Prostate gland (tissue), 2 donors: Measurements from ENCODE around the gene VSNL1. TPM values are rescaled to one million over a fixed set of nuclear protein-coding genes. Genes with fewer than 3 reads are reported as not detected.

Source experiments
- DNase-seq: peaks from one replicate; pipeline ENCODE4 v3.0.0-alpha.2; 2019; ENCODE audit warnings: low spot score
- H3K27ac ChIP-seq, 2 donors: fragments of 200-600 bp; sonication (generic); 2 replicates each; pipeline ENCODE4 v1.5.1; 2017 to 2019
- H3K27me3 ChIP-seq: fragments of 200-600 bp; sonication (generic); replicated peaks from 2 replicates; pipeline ENCODE4 v1.5.1; 2019; ENCODE audit not compliant: insufficient read depth
- H3K36me3 ChIP-seq, 2 donors: fragments of 200-600 bp; sonication (generic); 1 replicate in 1 of 2; 2 replicates in 1 of 2; pipeline versions ENCODE4 v1.5.1 to v1.8.1; 2017 to 2019
- H3K4me1 ChIP-seq: fragments of 200-600 bp; sonication (generic); replicated peaks from 2 replicates; pipeline ENCODE4 v1.5.1; 2019
- H3K4me3 ChIP-seq, 2 donors: fragments of 200-600 bp; sonication (generic); 2 replicates each; pipeline ENCODE4 v1.5.1; 2017 to 2019
- H3K9me3 ChIP-seq: fragments of 200-600 bp; sonication (generic); 2 replicates; pipeline ENCODE4 v1.5.1; 2017
- CTCF ChIP-seq, 4 experiments: fragments of 200-600 bp in 2 of 4; fragments of 450-650 bp in 2 of 4; sonication (generic) in 2 of 4; IDR thresholded peaks; 1 replicate in 3 of 4; 2 replicates in 1 of 4; pipeline ENCODE4 v1.5.1; 2016 to 2019; ENCODE audit warnings: antibody characterized with exemption in 4 of 4, mild to moderate bottlenecking in 2 of 4, moderate library complexity in 2 of 4
- POLR2A ChIP-seq: fragments of 450-650 bp; IDR thresholded peaks from one replicate; pipeline ENCODE4 v1.6.1; 2016; ENCODE audit warnings: antibody characterized with exemption, mild to moderate bottlenecking
- POLR2AphosphoS5 ChIP-seq: sonication (generic); formaldehyde crosslinking; IDR thresholded peaks from one replicate; pipeline ENCODE4 v1.6.1; 2017; ENCODE audit warnings: antibody characterized with exemption
- WGBS: methylation state at CpG from one replicate; pipeline ENCODE4 v1.1.5; 2018; 5-methylcytosine and 5-hydroxymethylcytosine counted together
- intact Hi-C: fragments of 100-400 bp; cut with DNase I; formaldehyde crosslinking; loops from one replicate; pipeline ENCODE4 v1.14.2; 2022
- total RNA-seq, 2 donors: library from RNA; depleted of rRNA; stranded (reverse); fragments of >200 nt; gene quantifications; one replicate each; pipeline ENCODE4 v1.1.0, GENCODE V29; 2016

VSNL1 gene
- total RNA-seq, 2 donors from 2014 or later, result 4.4 to 11.7 TPM

GRCh38 chr2:17689010-17689409 lies 148.5 kb downstream of the VSNL1 start:
- 87% methylated on average over 6 of the region's 6 CpGs for WGBS
- Histone ChIP-seq H3K9me3 (no peaks in the 10 kb centered on the region), H3K27ac (no peak overlapping the region), H3K27me3 (no peaks in the 10 kb centered on the region), H3K36me3 (no peaks in the 10 kb centered on the region), H3K4me3 (no peak overlapping the region), H3K4me1 (no peaks in the 10 kb centered on the region)
- no peak for TF ChIP-seq CTCF (IDR thresholded peaks at IDR 0.05)
- TF ChIP-seq POLR2A, result no peak
- no peak for TF ChIP-seq POLR2AphosphoS5
- DNase-seq, result no peak
- intact Hi-C loops, result no loop called here

- intact Hi-C loops, result no loop called here
Observed at GRCh38 chr2:17690776-17691175, 150.3 kb downstream of the VSNL1 start.

More at GRCh38 chr2:17690776-17691175, 150.3 kb downstream of the VSNL1 start:
- Histone ChIP-seq H3K27me3 (no peaks in the 10 kb centered on the region), H3K4me3 (no peak overlapping the region), H3K9me3 (no peaks in the 10 kb centered on the region), H3K36me3 (no peaks in the 10 kb centered on the region), H3K4me1 (no peaks in the 10 kb centered on the region), H3K27ac (no peak overlapping the region)
- no peak for DNase-seq
- TF ChIP-seq POLR2A, result no peak
- no peak for TF ChIP-seq CTCF (IDR thresholded peaks at IDR 0.05)
- no peak for TF ChIP-seq POLR2AphosphoS5
- WGBS, result 97% methylated on average over 7 of the region's 7 CpGs

Other genes starting within 250 kb of the VSNL1 start
- 1 to 10 TPM in 1 of 2 donors, not detected in 1; 4.2 TPM for gene RAD51AP2, start 22.3 kb upstream of the VSNL1 start, total RNA-seq
- gene SMC6, start 213.1 kb downstream of the VSNL1 start, total RNA-seq, result 10 to 100 TPM in 1 of 2 donors, 1 to 10 TPM in 1; 8.8 to 36.1 TPM
- 10 to 100 TPM in 1 of 2 donors, 1 to 10 TPM in 1; 5.0 to 15.3 TPM for gene GEN1, start 213.4 kb downstream of the VSNL1 start, total RNA-seq